GM12878 (cell line): ENCODE results near the gene SLC39A2. TPM values are rescaled to one million over a fixed set of nuclear protein-coding genes. Genes with fewer than 3 reads are reported as not detected.

Experiments
- CREB1 ChIP-seq: IDR thresholded peaks from 2 replicates; pipeline ENCODE4 v1.6.1; 2012; ENCODE audit warnings: low read depth, mild to moderate bottlenecking, inconsistent platforms
- EP300 ChIP-seq, 2 experiments: fragments of 150-350 bp in 1 of 2; IDR thresholded peaks; 2 replicates each; pipeline ENCODE4 v1.6.1; 2011 to 2012; ENCODE audit warnings: low read depth in 2 of 2, low read length in 2 of 2, borderline replicate concordance in 1 of 2, improper control_type of control experiment in 1 of 2, inconsistent platforms in 1 of 2; ENCODE audit not compliant: control insufficient read depth in 1 of 2
- RCOR1 ChIP-seq: conservative IDR thresholded peaks from 2 replicates; pipeline ENCODE4 v1.6.1; 2012; ENCODE audit warnings: low read depth, low read length, improper control_type of control experiment
- RUNX3 ChIP-seq: IDR thresholded peaks from 2 replicates; pipeline ENCODE4 v1.6.1; 2012; ENCODE audit warnings: low read length, inconsistent platforms
- SMC3 ChIP-seq: IDR thresholded peaks from 2 replicates; pipeline ENCODE4 v1.6.1; 2011; ENCODE audit warnings: low read length, improper control_type of control experiment, borderline replicate concordance
- polyA plus RNA-seq, 11 experiments: library from polyadenylated mRNA; depleted of rRNA in 4 of 11; unstranded in 6 of 11; stranded (reverse) in 5 of 11; fragments of >200 nt; fragmentation: Nextera tagmentation in 4 of 11; fragmentation: Illumina TruSeq in 1 of 11; extraction: Ambion mirVana in 4 of 11; extraction: Trizol in 1 of 11; gene quantifications; 1 replicate in 1 of 11; 2 replicates in 10 of 11; pipeline versions ENCODE4 v1.2.1 to v1.2.3, GENCODE V29; 2011 to 2016; ENCODE audit warnings: inconsistent platforms in 2 of 11, missing spikeins in 2 of 11, low read depth in 1 of 11
- total RNA-seq, 4 experiments: library from RNA; depleted of rRNA in 3 of 4; stranded (reverse); fragments of >200 nt in 3 of 4; fragmentation: Illumina TruSeq in 1 of 4; extraction: Trizol in 1 of 4; gene quantifications; 2 replicates each; pipeline versions ENCODE4 v1.2.1 to v1.2.3, GENCODE V29; 2013 to 2021
- TF ChIP-seq, protein P1 (sequence below): fragments of 450-650 bp; IDR thresholded peaks from 2 replicates; pipeline ENCODE4 v1.6.1; 2017; ENCODE audit warnings: mild to moderate bottlenecking, moderate library complexity
- TF ChIP-seq, protein P2 (sequence below): fragments of 450-650 bp; IDR thresholded peaks from 2 replicates; pipeline ENCODE4 v1.6.1; 2018; ENCODE audit warnings: mild to moderate bottlenecking, low read depth, moderate library complexity; ENCODE audit not compliant: partially characterized antibody
- TF ChIP-seq, protein P3 (sequence below): fragments of 450-650 bp; IDR thresholded peaks from 2 replicates; pipeline ENCODE4 v1.6.1; 2017; ENCODE audit warnings: mild to moderate bottlenecking, moderate library complexity

SLC39A2 gene
- total and polyA plus RNA-seq, 10 of the 15 experiments (the other 5 are each of a cell fraction or from before 2014, with no cell fraction given), result 0.06 to 0.14 (median 0.11) TPM; not detected in 6

DNA sequence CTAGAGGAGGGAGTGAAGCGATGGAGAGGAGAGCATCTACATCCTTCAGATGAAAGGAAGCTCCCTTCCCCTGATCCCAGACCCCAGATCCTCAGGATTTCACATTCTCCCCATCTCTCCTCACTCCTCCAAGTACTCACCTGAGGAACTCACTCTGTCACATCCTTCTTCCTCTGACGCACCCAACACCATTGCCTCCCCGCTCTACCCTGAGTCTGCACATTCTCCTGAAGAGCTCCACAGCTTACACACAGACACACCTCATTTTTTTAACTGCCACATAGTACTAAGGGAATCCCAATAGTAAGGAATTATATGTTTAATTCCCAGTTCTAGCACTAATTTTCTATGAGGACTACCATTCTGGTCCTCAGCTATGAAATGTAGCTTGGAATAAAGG is 25.6 kb upstream of the SLC39A2 start (continued):
- TF ChIP-seq, protein P1, sequence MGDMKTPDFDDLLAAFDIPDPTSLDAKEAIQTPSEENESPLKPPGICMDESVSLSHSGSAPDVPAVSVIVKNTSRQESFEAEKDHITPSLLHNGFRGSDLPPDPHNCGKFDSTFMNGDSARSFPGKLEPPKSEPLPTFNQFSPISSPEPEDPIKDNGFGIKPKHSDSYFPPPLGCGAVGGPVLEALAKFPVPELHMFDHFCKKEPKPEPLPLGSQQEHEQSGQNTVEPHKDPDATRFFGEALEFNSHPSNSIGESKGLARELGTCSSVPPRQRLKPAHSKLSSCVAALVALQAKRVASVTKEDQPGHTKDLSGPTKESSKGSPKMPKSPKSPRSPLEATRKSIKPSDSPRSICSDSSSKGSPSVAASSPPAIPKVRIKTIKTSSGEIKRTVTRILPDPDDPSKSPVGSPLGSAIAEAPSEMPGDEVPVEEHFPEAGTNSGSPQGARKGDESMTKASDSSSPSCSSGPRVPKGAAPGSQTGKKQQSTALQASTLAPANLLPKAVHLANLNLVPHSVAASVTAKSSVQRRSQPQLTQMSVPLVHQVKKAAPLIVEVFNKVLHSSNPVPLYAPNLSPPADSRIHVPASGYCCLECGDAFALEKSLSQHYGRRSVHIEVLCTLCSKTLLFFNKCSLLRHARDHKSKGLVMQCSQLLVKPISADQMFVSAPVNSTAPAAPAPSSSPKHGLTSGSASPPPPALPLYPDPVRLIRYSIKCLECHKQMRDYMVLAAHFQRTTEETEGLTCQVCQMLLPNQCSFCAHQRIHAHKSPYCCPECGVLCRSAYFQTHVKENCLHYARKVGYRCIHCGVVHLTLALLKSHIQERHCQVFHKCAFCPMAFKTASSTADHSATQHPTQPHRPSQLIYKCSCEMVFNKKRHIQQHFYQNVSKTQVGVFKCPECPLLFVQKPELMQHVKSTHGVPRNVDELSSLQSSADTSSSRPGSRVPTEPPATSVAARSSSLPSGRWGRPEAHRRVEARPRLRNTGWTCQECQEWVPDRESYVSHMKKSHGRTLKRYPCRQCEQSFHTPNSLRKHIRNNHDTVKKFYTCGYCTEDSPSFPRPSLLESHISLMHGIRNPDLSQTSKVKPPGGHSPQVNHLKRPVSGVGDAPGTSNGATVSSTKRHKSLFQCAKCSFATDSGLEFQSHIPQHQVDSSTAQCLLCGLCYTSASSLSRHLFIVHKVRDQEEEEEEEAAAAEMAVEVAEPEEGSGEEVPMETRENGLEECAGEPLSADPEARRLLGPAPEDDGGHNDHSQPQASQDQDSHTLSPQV, result no peak
- no peak for TF ChIP-seq RUNX3
- TF ChIP-seq, protein P2, sequence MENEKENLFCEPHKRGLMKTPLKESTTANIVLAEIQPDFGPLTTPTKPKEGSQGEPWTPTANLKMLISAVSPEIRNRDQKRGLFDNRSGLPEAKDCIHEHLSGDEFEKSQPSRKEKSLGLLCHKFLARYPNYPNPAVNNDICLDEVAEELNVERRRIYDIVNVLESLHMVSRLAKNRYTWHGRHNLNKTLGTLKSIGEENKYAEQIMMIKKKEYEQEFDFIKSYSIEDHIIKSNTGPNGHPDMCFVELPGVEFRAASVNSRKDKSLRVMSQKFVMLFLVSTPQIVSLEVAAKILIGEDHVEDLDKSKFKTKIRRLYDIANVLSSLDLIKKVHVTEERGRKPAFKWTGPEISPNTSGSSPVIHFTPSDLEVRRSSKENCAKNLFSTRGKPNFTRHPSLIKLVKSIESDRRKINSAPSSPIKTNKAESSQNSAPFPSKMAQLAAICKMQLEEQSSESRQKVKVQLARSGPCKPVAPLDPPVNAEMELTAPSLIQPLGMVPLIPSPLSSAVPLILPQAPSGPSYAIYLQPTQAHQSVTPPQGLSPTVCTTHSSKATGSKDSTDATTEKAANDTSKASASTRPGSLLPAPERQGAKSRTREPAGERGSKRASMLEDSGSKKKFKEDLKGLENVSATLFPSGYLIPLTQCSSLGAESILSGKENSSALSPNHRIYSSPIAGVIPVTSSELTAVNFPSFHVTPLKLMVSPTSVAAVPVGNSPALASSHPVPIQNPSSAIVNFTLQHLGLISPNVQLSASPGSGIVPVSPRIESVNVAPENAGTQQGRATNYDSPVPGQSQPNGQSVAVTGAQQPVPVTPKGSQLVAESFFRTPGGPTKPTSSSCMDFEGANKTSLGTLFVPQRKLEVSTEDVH, result no peak
- TF ChIP-seq EP300 (IDR thresholded peaks at IDR 0.05; ENCODE audit: borderline replicate concordance in 1 of 2, control insufficient read depth in 1 of 2, low read depth in 2 of 2, low read length in 2 of 2), result no peak
- no peak for TF ChIP-seq CREB1
- TF ChIP-seq, protein P3, sequence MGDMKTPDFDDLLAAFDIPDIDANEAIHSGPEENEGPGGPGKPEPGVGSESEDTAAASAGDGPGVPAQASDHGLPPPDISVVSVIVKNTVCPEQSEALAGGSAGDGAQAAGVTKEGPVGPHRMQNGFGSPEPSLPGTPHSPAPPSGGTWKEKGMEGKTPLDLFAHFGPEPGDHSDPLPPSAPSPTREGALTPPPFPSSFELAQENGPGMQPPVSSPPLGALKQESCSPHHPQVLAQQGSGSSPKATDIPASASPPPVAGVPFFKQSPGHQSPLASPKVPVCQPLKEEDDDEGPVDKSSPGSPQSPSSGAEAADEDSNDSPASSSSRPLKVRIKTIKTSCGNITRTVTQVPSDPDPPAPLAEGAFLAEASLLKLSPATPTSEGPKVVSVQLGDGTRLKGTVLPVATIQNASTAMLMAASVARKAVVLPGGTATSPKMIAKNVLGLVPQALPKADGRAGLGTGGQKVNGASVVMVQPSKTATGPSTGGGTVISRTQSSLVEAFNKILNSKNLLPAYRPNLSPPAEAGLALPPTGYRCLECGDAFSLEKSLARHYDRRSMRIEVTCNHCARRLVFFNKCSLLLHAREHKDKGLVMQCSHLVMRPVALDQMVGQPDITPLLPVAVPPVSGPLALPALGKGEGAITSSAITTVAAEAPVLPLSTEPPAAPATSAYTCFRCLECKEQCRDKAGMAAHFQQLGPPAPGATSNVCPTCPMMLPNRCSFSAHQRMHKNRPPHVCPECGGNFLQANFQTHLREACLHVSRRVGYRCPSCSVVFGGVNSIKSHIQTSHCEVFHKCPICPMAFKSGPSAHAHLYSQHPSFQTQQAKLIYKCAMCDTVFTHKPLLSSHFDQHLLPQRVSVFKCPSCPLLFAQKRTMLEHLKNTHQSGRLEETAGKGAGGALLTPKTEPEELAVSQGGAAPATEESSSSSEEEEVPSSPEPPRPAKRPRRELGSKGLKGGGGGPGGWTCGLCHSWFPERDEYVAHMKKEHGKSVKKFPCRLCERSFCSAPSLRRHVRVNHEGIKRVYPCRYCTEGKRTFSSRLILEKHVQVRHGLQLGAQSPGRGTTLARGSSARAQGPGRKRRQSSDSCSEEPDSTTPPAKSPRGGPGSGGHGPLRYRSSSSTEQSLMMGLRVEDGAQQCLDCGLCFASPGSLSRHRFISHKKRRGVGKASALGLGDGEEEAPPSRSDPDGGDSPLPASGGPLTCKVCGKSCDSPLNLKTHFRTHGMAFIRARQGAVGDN, result no peak
- TF ChIP-seq RCOR1, result no peak
- TF ChIP-seq SMC3, result no peak
- TF ChIP-seq, all 136 proteins: peak for 0
